ENCODE results near the gene INSL3.

INSL3 gene

GRCh38 chr19:17821190-17821589 lies at the start of gene INSL3:
Gene INSL3, minus strand, starts transcription at chr19:17821519. Its CDS starts 13 bp downstream, at chr19:17821506.
- no peak for TF ChIP-seq Cebpa-rat (IDR thresholded peaks at IDR 0.05)
- Histone ChIP-seq H3K36me3 (peaks cover 0 to 38% (median 12%) of the 10 kb centered on the region in 11 experiments; a peak in 16 of 22 replicates), H3K4me3 (no peak within 1 kb of the TSS), H4K20me1 (peaks cover 0 to 36% (median 0%) of the 10 kb centered on the region in 11 experiments; a peak in 6 of 22 replicates), H3K9me3 (replicated peaks in 1 of 11) (no peaks in the 10 kb centered on the region), H3K4me2 (no peak within 1 kb of the TSS), H3K4me1 (no peaks in the 10 kb centered on the region), H3K9ac (no peak within 1 kb of the TSS), H3K27me3 (no peaks in the 10 kb centered on the region), H3K27ac (no peak within 1 kb of the TSS)

- Histone ChIP-seq H3K9ac (no peak overlapping the region), H3K36me3 (peaks cover 6 to 16% (median 13%) of the 10 kb centered on the region in 11 experiments), H3K9me3 (replicated peaks in 1 of 11) (no peaks in the 10 kb centered on the region), H3K27me3 (peaks cover 42 to 56% (median 50%) of the 10 kb centered on the region in 11 experiments), H3K27ac (no peak overlapping the region), H3K4me3 (no peak overlapping the region), H3K4me2 (no peak overlapping the region), H4K20me1 (peaks cover 6 to 49% (median 28%) of the 10 kb centered on the region in 11 experiments; a peak in 21 of 22 replicates), H3K4me1 (peaks cover 8 to 20% (median 12%) of the 10 kb centered on the region in 10 experiments)
- no peak for TF ChIP-seq Cebpa-rat (IDR thresholded peaks at IDR 0.05)
Measured at GRCh38 chr19:17869114-17869608, 47.8 kb upstream of the INSL3 start.

GRCh38 chr19:17868669-17869068 lies 47.4 kb upstream of the INSL3 start:
- H3K4me2 ChIP-seq, result no peak overlapping the region
- no peak overlapping the region for H3K27ac ChIP-seq
- TF ChIP-seq Cebpa-rat (IDR thresholded peaks at IDR 0.05), result no peak

GRCh38 chr19:17866964-17867486 lies 45.7 kb upstream of the INSL3 start:
- Histone ChIP-seq H3K4me3 (no peak overlapping the region), H3K27ac (no peak overlapping the region), H4K20me1 (peaks cover 27 to 64% (median 47%) of the 10 kb centered on the region in 11 experiments), H3K9ac (no peak overlapping the region), H3K27me3 (peaks cover 22 to 36% (median 29%) of the 10 kb centered on the region in 11 experiments), H3K4me1 (peaks cover 3 to 27% (median 10%) of the 10 kb centered on the region in 10 experiments), H3K4me2 (no peak overlapping the region), H3K36me3 (peaks cover 27 to 38% (median 34%) of the 10 kb centered on the region in 11 experiments), H3K9me3 (replicated peaks in 1 of 11) (no peaks in the 10 kb centered on the region)
- no peak for TF ChIP-seq Cebpa-rat (IDR thresholded peaks at IDR 0.05)

More at GRCh38 chr19:17868669-17869068, 47.4 kb upstream of the INSL3 start:
- Histone ChIP-seq H3K4me3 (no peak overlapping the region), H3K9ac (no peak overlapping the region), H3K9me3 (replicated peaks in 1 of 11) (no peaks in the 10 kb centered on the region), H3K27me3 (peaks cover 38 to 52% (median 45%) of the 10 kb centered on the region in 11 experiments), H3K36me3 (peaks cover 11 to 21% (median 17%) of the 10 kb centered on the region in 11 experiments), H4K20me1 (peaks cover 11 to 54% (median 33%) of the 10 kb centered on the region in 11 experiments), H3K4me1 (peaks cover 4 to 22% (median 10%) of the 10 kb centered on the region in 10 experiments)

GRCh38 chr19:17866312-17866963 lies 45.1 kb upstream of the INSL3 start:
- Histone ChIP-seq H4K20me1 (peaks cover 33 to 65% (median 51%) of the 10 kb centered on the region in 11 experiments), H3K27me3 (peaks cover 16 to 30% (median 23%) of the 10 kb centered on the region in 11 experiments), H3K27ac (no peak overlapping the region), H3K9me3 (replicated peaks in 1 of 11) (no peaks in the 10 kb centered on the region), H3K36me3 (peaks cover 33 to 43% (median 40%) of the 10 kb centered on the region in 11 experiments), H3K4me3 (no peak overlapping the region), H3K4me2 (no peak overlapping the region), H3K4me1 (peaks cover 9 to 33% (median 16%) of the 10 kb centered on the region in 10 experiments), H3K9ac (no peak overlapping the region)
- TF ChIP-seq Cebpa-rat (IDR thresholded peaks at IDR 0.05), result no peak

- no peak overlapping the region for H3K4me3 ChIP-seq
- H3K4me2 ChIP-seq, result no peak overlapping the region
- H3K9me3 ChIP-seq (replicated peaks in 1 of 11), result no peaks in the 10 kb centered on the region
- peaks cover 41 to 72% (median 56%) of the 10 kb centered on the region in 11 experiments for H4K20me1 ChIP-seq
- H3K9ac ChIP-seq, result no peak overlapping the region
- H3K27me3 ChIP-seq, result peaks cover 8 to 22% (median 15%) of the 10 kb centered on the region in 11 experiments
- TF ChIP-seq Cebpa-rat (IDR thresholded peaks at IDR 0.05), result no peak
- peaks cover 17 to 39% (median 23%) of the 10 kb centered on the region in 10 experiments for H3K4me1 ChIP-seq
- no peak overlapping the region for H3K27ac ChIP-seq
- peaks cover 41 to 51% (median 48%) of the 10 kb centered on the region in 11 experiments for H3K36me3 ChIP-seq
Measured at GRCh38 chr19:17865364-17866311, 44.3 kb upstream of the INSL3 start.

GRCh38 chr19:17863520-17864182 lies 42.3 kb upstream of the INSL3 start:
- no peak overlapping the region for H3K4me3 ChIP-seq
- TF ChIP-seq Cebpa-rat (IDR thresholded peaks at IDR 0.05), result no peak
- peak overlapping the region in 1 of 11 experiments; percentile 21; a peak in 2 of 22 replicates for H3K27ac ChIP-seq
- peak overlapping the region in 3 of 11 experiments; percentile 1 to 86 (median 19); a peak in 3 of 22 replicates for H3K4me2 ChIP-seq
- peaks cover 49 to 80% (median 64%) of the 10 kb centered on the region in 11 experiments for H4K20me1 ChIP-seq
- H3K9ac ChIP-seq, result peak overlapping the region in 8 of 11 experiments; percentile 4 to 100 (median 66); a peak in 6 of 22 replicates
- peaks cover 42 to 56% (median 52%) of the 10 kb centered on the region in 11 experiments for H3K36me3 ChIP-seq
- H3K4me1 ChIP-seq, result peaks cover 22 to 45% (median 30%) of the 10 kb centered on the region in 10 experiments
- peaks cover 0 to 6% (median 0%) of the 10 kb centered on the region in 11 experiments; a peak in 5 of 22 replicates for H3K27me3 ChIP-seq
- no peaks in the 10 kb centered on the region; a peak in 1 of 22 replicates for H3K9me3 ChIP-seq (replicated peaks in 1 of 11)
